Breast epithelium (tissue), 3 donors: ENCODE results near the gene LRRC74B.

Source experiments
- POLR2AphosphoS5 ChIP-seq, 3 donors: sonication (generic); formaldehyde crosslinking; IDR thresholded peaks; one replicate each; pipeline ENCODE4 v1.6.1; 2017; ENCODE audit warnings: antibody characterized with exemption in 3 of 3
- TF ChIP-seq, protein P1 (sequence below), 3 donors: fragments of 450-650 bp; IDR thresholded peaks; one replicate each; pipeline ENCODE4 v1.5.1; 2016 to 2017; ENCODE audit warnings: antibody characterized with exemption in 3 of 3, mild to moderate bottlenecking in 3 of 3, moderate library complexity in 3 of 3

DNA sequence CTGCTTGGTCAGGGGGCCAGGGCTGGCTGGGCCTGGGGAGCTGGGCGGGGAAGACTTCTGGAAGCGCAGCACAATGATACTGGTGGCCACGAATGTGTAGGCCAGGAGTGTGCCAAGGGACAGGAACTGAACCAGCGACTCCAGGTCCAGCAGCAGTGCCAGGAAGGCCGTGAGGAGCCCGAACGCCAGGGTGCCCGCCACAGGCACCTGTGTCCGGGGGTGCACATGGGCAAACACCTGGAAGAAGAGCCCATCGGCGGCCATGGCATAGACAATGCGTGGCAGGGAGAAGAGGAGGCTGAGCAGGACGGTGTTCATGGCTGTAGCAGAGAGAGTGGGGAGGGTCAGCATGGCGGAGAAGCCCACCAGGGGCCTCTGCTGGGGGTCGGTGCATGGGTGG is 15.7 kb upstream of the LRRC74B start:
- TF ChIP-seq POLR2AphosphoS5 (IDR thresholded peaks at IDR 0.05) = no peak
- TF ChIP-seq, protein P1, sequence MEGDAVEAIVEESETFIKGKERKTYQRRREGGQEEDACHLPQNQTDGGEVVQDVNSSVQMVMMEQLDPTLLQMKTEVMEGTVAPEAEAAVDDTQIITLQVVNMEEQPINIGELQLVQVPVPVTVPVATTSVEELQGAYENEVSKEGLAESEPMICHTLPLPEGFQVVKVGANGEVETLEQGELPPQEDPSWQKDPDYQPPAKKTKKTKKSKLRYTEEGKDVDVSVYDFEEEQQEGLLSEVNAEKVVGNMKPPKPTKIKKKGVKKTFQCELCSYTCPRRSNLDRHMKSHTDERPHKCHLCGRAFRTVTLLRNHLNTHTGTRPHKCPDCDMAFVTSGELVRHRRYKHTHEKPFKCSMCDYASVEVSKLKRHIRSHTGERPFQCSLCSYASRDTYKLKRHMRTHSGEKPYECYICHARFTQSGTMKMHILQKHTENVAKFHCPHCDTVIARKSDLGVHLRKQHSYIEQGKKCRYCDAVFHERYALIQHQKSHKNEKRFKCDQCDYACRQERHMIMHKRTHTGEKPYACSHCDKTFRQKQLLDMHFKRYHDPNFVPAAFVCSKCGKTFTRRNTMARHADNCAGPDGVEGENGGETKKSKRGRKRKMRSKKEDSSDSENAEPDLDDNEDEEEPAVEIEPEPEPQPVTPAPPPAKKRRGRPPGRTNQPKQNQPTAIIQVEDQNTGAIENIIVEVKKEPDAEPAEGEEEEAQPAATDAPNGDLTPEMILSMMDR (IDR thresholded peaks at IDR 0.05) = no peak
